WTC11 (cell line): ENCODE results near the gene RHBG.

ENCODE experiments used
- CTCF ChIP-seq: fragments of 200-600 bp; IDR thresholded peaks from 2 replicates; pipeline ENCODE4 v1.8.0; 2022; ENCODE audit warnings: antibody characterized with exemption
- ESRRA ChIP-seq: sonication (generic); formaldehyde crosslinking; IDR thresholded peaks from 2 replicates; pipeline ENCODE4 v1.8.1; 2022; ENCODE audit warnings: mild to moderate bottlenecking, missing genetic modification reagents, borderline replicate concordance
- MYBL2 ChIP-seq: sonication (generic); formaldehyde crosslinking; IDR thresholded peaks from 2 replicates; pipeline ENCODE4 v1.8.1; 2023; ENCODE audit warnings: mild to moderate bottlenecking, moderate library complexity, missing genetic modification reagents
- USF1 ChIP-seq: sonication (generic); formaldehyde crosslinking; IDR thresholded peaks from 2 replicates; pipeline ENCODE4 v1.8.0; 2022; ENCODE audit warnings: mild to moderate bottlenecking, missing genetic modification reagents
- ZNF232 ChIP-seq: sonication (generic); formaldehyde crosslinking; IDR thresholded peaks from 2 replicates; pipeline ENCODE4 v1.8.0; 2022; ENCODE audit warnings: mild to moderate bottlenecking, missing genetic modification reagents

- TF ChIP-seq ZNF232, result no peak
- no peak for TF ChIP-seq USF1 (CRISPR knock-in tag)
- TF ChIP-seq ESRRA (CRISPR knock-in tag), result no peak
- no peak for TF ChIP-seq MYBL2 (CRISPR knock-in tag)
- TF ChIP-seq CTCF, result no peak
Observed at GRCh38 chr1:156407760-156408159, 38.7 kb downstream of the RHBG start.
